Endothelial cell of umbilical vein (primary cell): Measurements from ENCODE around the gene CIB4. TPM values are rescaled to one million over a fixed set of nuclear protein-coding genes. Genes with fewer than 3 reads are reported as not detected.

Experiments used
- BruUV-seq: library from RNA; stranded (reverse); fragments of 400-500 nt; replicated peaks from 2 replicates; lab custom pipeline; 2021; lab: Mats Ljungman, UMichigan
- CTCF ChIA-PET: fragments of 300-600, 350-600 bp; sonication (Branson Sonifier 250); formaldehyde crosslinking; loops from one replicate; lab custom pipeline; 2021; ENCODE audit warnings: antibody characterized with exemption, inconsistent platforms; lab: Charles Lee
- POLR2A ChIA-PET: fragments of 300-600, 350-600 bp; sonication (Branson Sonifier 250); formaldehyde crosslinking; loops from one replicate; lab custom pipeline; 2021; ENCODE audit warnings: antibody characterized with exemption, inconsistent platforms; lab: Charles Lee
- DNase-seq: peaks from one replicate; pipeline ENCODE4 v3.0.0-alpha.2; 2011; ENCODE audit warnings: low read depth, low spot score
- FAIRE-seq: peaks from 2 replicates; lab custom pipeline; 2011; peaks lifted over from hg19 to GRCh38; lab: Jason Lieb, UNC
- H2AFZ ChIP-seq: 2 replicates; pipeline ENCODE4 v1.6.0; 2012; ENCODE audit warnings: low read depth, low read length, control low read depth, inconsistent platforms
- H3K27ac ChIP-seq: 2 replicates; pipeline ENCODE4 v1.5.1; 2011; ENCODE audit warnings: low read depth, mild to moderate bottlenecking, control low read depth, low read length, moderate library complexity; ENCODE audit not compliant: insufficient read depth
- H3K27me3 ChIP-seq, 2 experiments: 2 replicates each; pipeline versions ENCODE4 v1.6.0 to v1.6.1; 2011; ENCODE audit warnings: low read length in 2 of 2, mixed read lengths in 1 of 2; ENCODE audit not compliant: control insufficient read depth in 2 of 2, insufficient read depth in 2 of 2
- H3K36me3 ChIP-seq, 2 experiments: 2 replicates in 1 of 2; 3 replicates in 1 of 2; pipeline ENCODE4 v1.5.1; 2011; ENCODE audit warnings: low read length in 2 of 2, mild to moderate bottlenecking in 1 of 2, moderate library complexity in 1 of 2; ENCODE audit not compliant: control insufficient read depth in 2 of 2, insufficient read depth in 2 of 2; ENCODE audit errors: extremely low read depth in 1 of 2
- H3K4me1 ChIP-seq: 3 replicates; pipeline ENCODE4 v1.5.1; 2011; ENCODE audit warnings: mild to moderate bottlenecking, low read length; ENCODE audit not compliant: control insufficient read depth, insufficient read depth; ENCODE audit errors: extremely low read depth
- H3K4me2 ChIP-seq: 2 replicates; pipeline ENCODE4 v1.6.1; 2011; ENCODE audit warnings: low read length, control low read depth, mixed read lengths; ENCODE audit not compliant: insufficient read depth
- H3K4me3 ChIP-seq, 3 experiments: fragments of 200-600 bp in 1 of 3; sonication (generic), shearing (Covaris generic) in 1 of 3; replicated peaks in 1 of 3; 2 replicates each; pipeline ENCODE4 v1.5.1; 2011 to 2016; ENCODE audit warnings: control low read depth in 3 of 3, low read length in 3 of 3, mild to moderate bottlenecking in 2 of 3, inconsistent platforms in 1 of 3, low read depth in 1 of 3, moderate library complexity in 1 of 3; ENCODE audit not compliant: insufficient read depth in 1 of 3
- H3K79me2 ChIP-seq: 2 replicates; pipeline ENCODE4 v1.6.0; 2012; ENCODE audit warnings: low read length, inconsistent platforms; ENCODE audit not compliant: control insufficient read depth, insufficient read depth
- H3K9ac ChIP-seq: replicated peaks from 2 replicates; pipeline ENCODE3; 2011; ENCODE audit warnings: low read length, control low read depth; ENCODE audit not compliant: insufficient read depth; ENCODE audit errors: extremely low read depth
- H3K9me1 ChIP-seq: replicated peaks from 3 replicates; pipeline ENCODE4 v1.6.0; 2011; ENCODE audit warnings: mild to moderate bottlenecking, low read length; ENCODE audit not compliant: control insufficient read depth, insufficient read depth; ENCODE audit errors: extremely low read depth
- H3K9me3 ChIP-seq: replicated peaks from 2 replicates; pipeline ENCODE4 v1.5.1; 2012; ENCODE audit warnings: low read length, inconsistent platforms; ENCODE audit not compliant: control insufficient read depth, insufficient read depth
- H4K20me1 ChIP-seq: replicated peaks from 2 replicates; pipeline ENCODE3; 2011; ENCODE audit warnings: mild to moderate bottlenecking, low read length; ENCODE audit not compliant: control insufficient read depth, insufficient read depth; ENCODE audit errors: extremely low read depth
- EZH2 ChIP-seq: IDR thresholded peaks from 2 replicates; pipeline ENCODE4 v1.6.1; 2012; ENCODE audit warnings: borderline replicate concordance, low read depth, mild to moderate bottlenecking, moderate library complexity, low read length, inconsistent platforms; ENCODE audit not compliant: severe bottlenecking
- FOS ChIP-seq: IDR thresholded peaks from 2 replicates; pipeline ENCODE4 v1.6.1; 2011; ENCODE audit warnings: mild to moderate bottlenecking, low read length, moderate library complexity, borderline replicate concordance; ENCODE audit not compliant: insufficient read depth
- GATA2 ChIP-seq: IDR thresholded peaks from 2 replicates; pipeline ENCODE4 v1.7.0; 2011; ENCODE audit warnings: low read depth, mild to moderate bottlenecking, moderate library complexity, mixed read lengths, low read length; ENCODE audit not compliant: insufficient read length, insufficient read depth
- JUN ChIP-seq: IDR thresholded peaks from 2 replicates; pipeline ENCODE4 v1.6.1; 2011; ENCODE audit warnings: borderline replicate concordance, low read depth; ENCODE audit not compliant: insufficient read length, insufficient read depth
- MYC ChIP-seq: IDR thresholded peaks from one replicate; pipeline ENCODE4 v1.6.1; 2011; ENCODE audit warnings: mild to moderate bottlenecking, low read depth, low read length
- POLR2A ChIP-seq: IDR thresholded peaks from 2 replicates; pipeline ENCODE4 v1.6.1; 2012; ENCODE audit warnings: low read depth, mild to moderate bottlenecking, control low read depth, low read length
- POLR2AphosphoS5 ChIP-seq: IDR thresholded peaks from 2 replicates; pipeline ENCODE4 v1.6.1; 2012; ENCODE audit warnings: low read depth, mild to moderate bottlenecking, control low read depth, low read length, moderate library complexity; ENCODE audit not compliant: insufficient read depth
- dilution Hi-C: fragments of 300-500 bp; cut with MboI; formaldehyde crosslinking; loops from one replicate; pipeline ENCODE4 v1.15.0; 2019; ENCODE audit warnings: low sequenced_read_pairs; ENCODE audit not compliant: extremely low pct_ligation_motif_present
- intact Hi-C: fragments of 100-400 bp; cut with micrococcal nuclease; formaldehyde crosslinking; loops from one replicate; pipeline ENCODE4 v1.10.0; 2022
- polyA plus RNA-seq, 4 experiments: library from polyadenylated mRNA; depleted of rRNA in 3 of 4; stranded (reverse) in 3 of 4; unstranded in 1 of 4; fragments of >200 nt; gene quantifications; 2 replicates each; pipeline versions ENCODE4 v1.2.1 to v1.2.3, GENCODE V29; 2011 to 2012; ENCODE audit warnings: missing spikeins in 1 of 4
- total RNA-seq: library from RNA; stranded (reverse); gene quantifications from 2 replicates; pipeline ENCODE4 v1.2.3, GENCODE V29; 2021
- TF ChIP-seq, protein P1 (sequence below): IDR thresholded peaks from 2 replicates; pipeline ENCODE4 v1.6.1; 2011; ENCODE audit not compliant: insufficient read depth, insufficient read length
- TF ChIP-seq, protein P2 (sequence below), 2 donors: IDR thresholded peaks; 1 replicate in 1 of 2; 2 replicates in 1 of 2; pipeline ENCODE4 v1.5.1; 2011; ENCODE audit warnings: low read length in 2 of 2, mild to moderate bottlenecking in 2 of 2, moderate library complexity in 2 of 2, control low read depth in 1 of 2, inconsistent platforms in 1 of 2, low read depth in 1 of 2; ENCODE audit not compliant: insufficient read depth in 1 of 2; ENCODE audit errors: extremely low read depth in 1 of 2

The CIB4 gene
- total and polyA plus RNA-seq, 2 donors (not counting 3 experiments of a cell fraction or from before 2014, with no cell fraction given) = not detected

GRCh38 chr2:26540306-26540705 lies 100.9 kb downstream of the CIB4 start:
- H3K9me1 ChIP-seq = no peaks in the 10 kb centered on the region
- H3K79me2 ChIP-seq = no peaks in the 10 kb centered on the region
- no peaks in the 10 kb centered on the region for H4K20me1 ChIP-seq
- H3K9me3 ChIP-seq = no peaks in the 10 kb centered on the region
- H3K4me2 ChIP-seq = no peak overlapping the region
- dilution Hi-C loops (no loop called here), intact Hi-C loops (no loop called here)
- TF ChIP-seq FOS = no peak
- no peak for TF ChIP-seq EZH2
- no peak for TF ChIP-seq POLR2A
- ChIA-PET POLR2A (no interaction called here), CTCF (interaction anchor here (0.9 to 1.6 kb wide), 3 partner anchors 10 to 38 kb away, joined by 3 to 6 read pairs (median 5); no protein-coding TSS in a partner anchor)
- BruUV-seq = no TSS peak
- H3K27ac ChIP-seq = no peak overlapping the region
- no peak for DNase-seq
- no peaks in the 10 kb centered on the region for H3K4me1 ChIP-seq
- H2AFZ ChIP-seq = no peak overlapping the region
- no peak overlapping the region for H3K9ac ChIP-seq
- FAIRE-seq = no peak
- H3K36me3 ChIP-seq = no peaks in the 10 kb centered on the region
- H3K4me3 ChIP-seq = no peak overlapping the region
- peaks cover 5 to 6% of the 10 kb centered on the region in 2 experiments for H3K27me3 ChIP-seq

- dilution Hi-C loops = no loop called here
- no TSS peak for BruUV-seq
- Histone ChIP-seq H3K4me1 (no peaks in the 10 kb centered on the region), H3K27ac (no peak overlapping the region), H3K27me3 (peaks cover 2 to 6% of the 10 kb centered on the region in 2 experiments), H3K9me1 (no peaks in the 10 kb centered on the region), H4K20me1 (no peaks in the 10 kb centered on the region), H3K9me3 (no peaks in the 10 kb centered on the region), H2AFZ (no peak overlapping the region), H3K4me2 (no peak overlapping the region), H3K9ac (no peak overlapping the region), H3K36me3 (no peaks in the 10 kb centered on the region), H3K4me3 (no peak overlapping the region), H3K79me2 (no peaks in the 10 kb centered on the region)
- FAIRE-seq = no peak
- no peak for DNase-seq
- intact Hi-C loops = no loop called here
- CTCF ChIA-PET = interaction anchor here (0.7 kb wide), 2 partner anchors 40 to 47 kb away, joined by 3 to 5 read pairs; no protein-coding TSS in a partner anchor
- TF ChIP-seq EZH2 (no peak), MYC (no peak), GATA2 (no peak), POLR2A (no peak), POLR2AphosphoS5 (no peak), JUN (no peak), FOS (no peak)
- TF ChIP-seq, protein P1, sequence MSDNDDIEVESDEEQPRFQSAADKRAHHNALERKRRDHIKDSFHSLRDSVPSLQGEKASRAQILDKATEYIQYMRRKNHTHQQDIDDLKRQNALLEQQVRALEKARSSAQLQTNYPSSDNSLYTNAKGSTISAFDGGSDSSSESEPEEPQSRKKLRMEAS = no peak
- TF ChIP-seq, protein P2, sequence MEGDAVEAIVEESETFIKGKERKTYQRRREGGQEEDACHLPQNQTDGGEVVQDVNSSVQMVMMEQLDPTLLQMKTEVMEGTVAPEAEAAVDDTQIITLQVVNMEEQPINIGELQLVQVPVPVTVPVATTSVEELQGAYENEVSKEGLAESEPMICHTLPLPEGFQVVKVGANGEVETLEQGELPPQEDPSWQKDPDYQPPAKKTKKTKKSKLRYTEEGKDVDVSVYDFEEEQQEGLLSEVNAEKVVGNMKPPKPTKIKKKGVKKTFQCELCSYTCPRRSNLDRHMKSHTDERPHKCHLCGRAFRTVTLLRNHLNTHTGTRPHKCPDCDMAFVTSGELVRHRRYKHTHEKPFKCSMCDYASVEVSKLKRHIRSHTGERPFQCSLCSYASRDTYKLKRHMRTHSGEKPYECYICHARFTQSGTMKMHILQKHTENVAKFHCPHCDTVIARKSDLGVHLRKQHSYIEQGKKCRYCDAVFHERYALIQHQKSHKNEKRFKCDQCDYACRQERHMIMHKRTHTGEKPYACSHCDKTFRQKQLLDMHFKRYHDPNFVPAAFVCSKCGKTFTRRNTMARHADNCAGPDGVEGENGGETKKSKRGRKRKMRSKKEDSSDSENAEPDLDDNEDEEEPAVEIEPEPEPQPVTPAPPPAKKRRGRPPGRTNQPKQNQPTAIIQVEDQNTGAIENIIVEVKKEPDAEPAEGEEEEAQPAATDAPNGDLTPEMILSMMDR (IDR thresholded peaks at IDR 0.05; ENCODE audit: extremely low read depth in 1 of 2, insufficient read depth in 1 of 2, low read depth in 1 of 2, low read length in 2 of 2) = no peak
- POLR2A ChIA-PET = no interaction called here
Measured at GRCh38 chr2:26537826-26538475, 103.2 kb downstream of the CIB4 start.
